ENCODE data around the gene UBC.
"Not testable (repeated sequence)": the region's sequence is repeated elsewhere in the genome, so short reads cannot be mapped to it uniquely, and the experiment has no call there.

UBC gene

GRCh38 chr12:124914392-124915238 lies at the start of gene UBC:
Gene UBC, minus strand, starts transcription at chr12:124914650. Its CDS starts 879 bp downstream, at chr12:124913771.
- peak; percentile 83 to 85 for DNase-seq

DNA sequence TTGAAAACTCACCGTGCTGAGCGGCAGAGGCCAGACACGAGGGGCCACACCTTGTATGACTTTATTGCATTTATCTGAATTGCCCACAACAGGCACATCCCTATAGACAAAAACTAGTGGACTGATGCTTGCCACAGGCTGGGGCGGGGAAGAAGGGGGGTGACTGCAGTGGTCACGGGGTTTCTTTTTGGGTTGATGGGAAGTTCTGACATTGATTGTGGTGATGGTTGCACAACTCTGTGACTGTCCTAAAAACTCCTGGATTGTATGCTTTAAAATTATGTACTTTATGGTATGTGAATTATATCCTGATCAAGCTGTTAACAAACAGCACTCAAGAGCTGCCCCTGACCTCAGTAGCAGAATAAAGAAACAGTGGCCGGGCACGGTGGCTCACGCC lies 48.8 kb upstream of the UBC start:
- DNase-seq, result no peak

DNA sequence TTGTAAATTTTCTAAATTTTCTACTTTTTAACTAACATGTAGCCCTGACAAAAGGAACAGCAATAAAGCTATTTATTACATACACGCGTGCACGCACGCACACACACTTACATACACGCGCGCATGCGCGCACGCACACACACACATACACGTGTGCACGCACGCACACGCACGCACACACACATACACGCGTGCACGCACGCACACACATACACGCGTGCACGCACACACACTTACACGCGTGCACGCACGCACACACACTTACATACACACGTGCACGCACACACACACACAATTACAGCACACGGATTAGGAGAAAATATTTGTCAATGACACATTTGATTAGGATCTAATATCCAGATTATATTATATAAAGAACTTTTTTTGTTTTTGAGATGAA lies 46.6 kb upstream of the UBC start:
- DNase-seq, result no peak

DNA sequence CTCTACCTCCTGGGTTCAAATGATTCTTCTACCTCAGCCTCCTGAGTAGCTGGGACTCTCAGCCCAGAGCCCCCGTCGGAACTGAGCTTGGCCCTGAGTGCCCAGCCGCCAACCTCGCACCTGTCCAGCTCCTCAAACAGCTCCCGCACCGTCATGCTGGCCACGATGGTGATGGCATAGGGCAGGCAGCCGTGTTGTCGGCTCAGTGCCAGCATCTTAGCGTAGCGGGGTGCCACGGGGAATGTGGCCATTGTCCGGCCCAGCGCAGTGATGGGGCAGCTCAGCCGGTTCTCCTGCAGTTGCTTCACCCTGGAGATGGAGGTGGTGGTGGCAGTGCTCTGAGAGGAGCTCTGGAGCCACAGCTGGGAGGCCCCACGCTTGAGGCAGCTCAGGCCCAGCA lies 42.1 kb upstream of the UBC start:
- no peak for DNase-seq

- DNase-seq, result no peak
Measured at GRCh38 chr12:124954771-124955170, 40.3 kb upstream of the UBC start.

GRCh38 chr12:124953689-124954405 lies 39.4 kb upstream of the UBC start:
- DNase-seq, result no peak

- DNase-seq, result no peak
Measured at GRCh38 chr12:124952801-124953200, 38.4 kb upstream of the UBC start.

- DNase-seq, result no peak
Measured at GRCh38 chr12:124952295-124952694, 37.8 kb upstream of the UBC start.

DNA sequence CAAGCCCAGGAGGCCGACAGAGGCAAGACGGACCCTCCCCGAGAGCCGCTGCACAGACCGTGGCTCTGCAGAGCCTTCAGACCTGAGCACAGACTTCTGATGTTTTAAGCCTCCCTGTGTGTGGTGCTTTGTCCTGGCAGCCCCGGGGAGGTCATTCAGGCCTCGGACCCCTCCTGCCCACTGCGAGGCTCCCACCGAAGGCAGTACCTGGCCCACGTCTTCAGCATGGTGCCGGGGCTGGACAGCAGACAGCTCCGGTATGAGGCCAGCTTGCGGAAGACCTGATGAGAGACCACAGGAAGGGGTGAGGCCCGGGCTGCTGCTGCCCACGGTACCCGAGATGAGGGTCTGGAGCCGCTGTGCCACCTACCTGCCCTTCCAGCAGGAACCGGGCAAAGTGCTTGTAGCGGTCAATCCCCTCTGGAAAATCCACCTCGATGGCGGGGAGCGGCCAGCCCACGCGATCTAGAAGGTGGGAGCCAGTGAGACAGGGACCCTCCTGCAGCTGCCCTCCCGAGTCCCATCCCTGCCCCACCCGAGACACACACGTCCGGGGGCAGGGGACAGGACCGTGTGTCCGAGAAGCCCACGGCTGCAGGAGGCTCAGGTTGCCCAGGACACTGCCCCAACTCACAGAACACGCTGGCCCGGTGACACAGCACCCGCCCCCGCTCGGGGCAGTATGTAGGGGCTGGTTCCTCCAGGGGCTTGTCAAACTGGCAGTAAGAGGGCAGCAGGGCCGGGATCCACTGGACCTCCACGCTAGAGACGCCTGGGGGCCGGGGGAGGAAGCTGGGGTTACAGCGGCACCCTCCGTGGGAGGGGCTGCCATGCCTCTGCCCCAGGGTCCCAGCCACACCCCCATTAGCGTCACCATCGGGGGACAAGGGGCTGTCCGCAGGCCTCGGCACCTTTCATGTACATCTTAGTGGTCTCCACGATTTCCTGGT lies 35.6 kb upstream of the UBC start:
- DNase-seq, result no peak

GRCh38 chr12:124949066-124949465 lies 34.6 kb upstream of the UBC start:
- no peak for DNase-seq

DNA sequence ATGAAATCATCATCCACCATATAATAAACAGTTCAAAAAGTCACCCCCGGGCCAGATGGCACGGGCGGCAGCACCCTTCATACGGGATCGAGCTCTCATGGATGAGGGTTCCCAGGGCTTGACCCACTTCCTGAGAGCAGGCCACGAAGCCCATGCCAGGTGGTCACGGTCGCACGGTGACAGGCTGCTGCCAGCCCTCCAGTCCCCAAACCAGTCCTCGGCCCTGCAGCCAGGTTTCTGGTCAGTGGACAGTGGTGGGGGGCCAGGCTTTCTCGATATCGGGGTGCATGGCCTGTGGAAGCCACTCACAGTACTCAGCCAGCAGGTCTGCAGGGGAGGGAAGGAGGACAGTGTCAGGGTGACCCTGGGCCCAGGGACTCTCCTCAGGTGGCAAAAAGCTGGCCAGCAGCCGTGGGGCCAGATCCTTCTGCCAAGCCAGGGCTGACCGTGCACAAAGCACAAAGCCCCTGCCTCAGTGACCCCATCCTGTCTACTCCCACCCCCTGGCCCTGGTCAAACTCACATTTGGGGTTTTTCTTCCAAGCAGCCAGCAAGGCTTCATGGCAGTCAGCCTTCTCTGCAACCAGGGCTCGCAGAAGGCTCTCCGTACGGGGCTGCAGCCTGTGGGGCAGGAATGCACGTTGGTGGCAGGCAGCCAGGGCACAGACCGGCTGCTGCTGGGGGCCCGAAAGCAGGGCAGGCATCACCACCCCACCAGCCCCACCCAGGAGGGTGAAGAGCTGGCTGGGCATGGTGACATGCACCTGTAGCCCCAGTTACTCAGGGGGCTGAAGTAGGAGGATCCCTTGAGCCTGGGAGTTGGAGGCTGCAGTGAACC lies 33.3 kb upstream of the UBC start:
- no peak for DNase-seq

- DNase-seq, result no peak
Measured at GRCh38 chr12:124947013-124947412, 32.6 kb upstream of the UBC start.

- DNase-seq, result no peak
Measured at GRCh38 chr12:124946447-124946793, 32.0 kb upstream of the UBC start.

- no peak for DNase-seq
Measured at GRCh38 chr12:124941170-124941527, 26.7 kb upstream of the UBC start.

- DNase-seq, result peak; percentile 72 to 83
Measured at GRCh38 chr12:124940393-124941169, 26.1 kb upstream of the UBC start.

DNA sequence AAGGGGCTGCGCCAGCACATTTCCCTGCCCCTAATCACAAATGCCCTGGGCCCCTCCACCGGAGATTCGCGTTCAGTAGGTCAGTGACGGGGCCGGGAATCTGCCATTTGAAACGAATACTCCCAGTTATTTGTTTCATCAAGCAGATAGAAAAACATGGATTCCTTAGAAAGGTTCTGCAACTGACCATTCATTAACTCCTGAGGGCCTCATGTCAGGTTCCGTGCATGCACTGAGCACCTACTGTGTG lies 25.6 kb upstream of the UBC start:
- DNase-seq, result no peak

DNA sequence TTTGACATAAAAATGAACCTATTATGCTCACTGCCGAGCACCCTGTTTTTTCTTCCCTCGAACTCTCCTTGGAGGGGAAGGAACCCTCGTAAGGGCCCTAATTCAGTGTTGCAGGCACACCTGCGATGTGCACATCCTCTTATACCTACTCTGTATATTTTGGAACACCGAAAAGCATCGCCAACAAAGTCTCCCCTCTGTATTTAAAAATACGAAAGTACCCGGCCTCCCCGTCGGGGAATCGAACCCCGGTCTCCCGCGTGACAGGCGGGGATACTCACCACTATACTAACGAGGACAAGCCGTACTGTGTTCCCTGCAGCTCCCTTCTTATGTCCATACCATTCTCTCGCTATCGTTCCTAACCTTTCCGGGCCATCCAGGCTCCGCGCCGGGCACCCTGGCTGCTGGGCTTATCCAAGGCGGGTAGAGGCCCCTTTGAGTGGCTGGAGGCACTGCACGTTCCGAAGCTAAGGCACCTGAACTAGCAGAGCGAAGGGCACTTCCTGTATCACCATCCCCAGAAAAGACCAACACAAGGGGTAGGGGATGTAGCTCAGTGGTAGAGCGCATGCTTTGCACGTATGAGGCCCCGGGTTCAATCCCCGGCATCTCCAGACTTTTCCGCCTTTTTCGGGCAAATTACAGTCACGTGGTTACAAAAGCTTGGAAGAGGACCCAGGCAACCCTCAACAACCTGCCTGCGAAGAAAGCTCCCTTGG lies 25.1 kb upstream of the UBC start:
- DNase-seq, result peak; percentile 86 to 88

GRCh38 chr12:124939079-124939420 lies 24.6 kb upstream of the UBC start:
- DNase-seq, result peak in 1 of 2 experiments; percentile 27

DNA sequence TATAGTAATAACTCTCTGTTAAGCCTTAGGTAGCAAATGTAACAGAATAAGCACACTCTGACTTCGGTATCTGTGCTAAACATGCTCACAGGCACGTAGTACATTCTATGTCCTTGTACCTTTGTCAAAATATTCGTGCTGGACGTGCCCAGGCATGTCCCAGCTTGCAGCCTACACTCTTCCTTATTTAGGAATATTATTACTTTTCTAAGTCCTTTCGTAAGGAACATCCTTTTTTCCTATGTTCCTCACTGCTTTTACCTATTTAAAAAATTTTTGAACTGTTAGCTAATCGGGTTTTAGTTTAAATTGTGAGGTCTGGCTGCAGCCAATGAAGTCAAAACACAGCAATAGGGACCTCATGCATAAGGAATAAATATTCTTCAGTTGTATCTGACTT lies 24.1 kb upstream of the UBC start:
- no peak for DNase-seq

DNA sequence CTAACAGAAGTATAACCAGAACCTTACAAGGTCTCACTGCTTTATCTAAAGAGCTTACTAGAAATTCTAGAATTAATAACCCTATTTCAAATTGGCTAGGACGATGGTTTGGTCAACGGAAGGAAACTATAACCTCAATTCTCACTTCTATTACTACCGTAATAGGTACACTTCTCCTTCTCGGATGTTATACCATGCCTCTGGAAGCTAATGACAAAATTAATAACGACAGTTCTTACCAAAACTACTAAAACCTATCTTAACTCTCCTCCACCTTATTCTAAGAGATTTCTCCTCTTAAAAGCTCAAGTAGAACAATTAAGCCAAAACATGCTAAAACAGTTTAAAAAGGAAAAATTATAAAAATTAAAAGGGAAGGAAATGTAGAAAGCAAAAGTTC lies 23.7 kb upstream of the UBC start:
- DNase-seq, result no peak

DNA sequence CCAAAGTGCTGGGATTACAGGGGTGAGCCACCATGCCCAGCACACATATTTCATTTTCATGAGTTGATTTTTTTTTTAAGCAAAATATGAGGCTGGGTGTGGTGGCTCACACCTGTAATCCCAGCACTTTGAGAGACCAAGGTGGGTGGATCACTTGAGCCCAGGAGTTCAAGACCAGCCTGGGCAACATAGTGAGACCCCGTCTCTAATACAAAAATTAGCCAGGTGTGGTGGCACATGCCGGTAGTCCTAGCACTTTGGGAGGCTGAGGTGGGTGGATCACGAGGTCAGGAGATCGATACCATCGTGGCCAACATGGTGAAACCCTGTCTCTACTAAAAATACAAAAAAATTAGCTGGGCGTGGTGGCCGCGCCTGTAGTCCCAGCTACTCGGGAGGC lies 17.1 kb upstream of the UBC start:
- DNase-seq, result not testable (repeated sequence)

Data from stimulated activated CD4-positive, alpha-beta T cell treated with anti-CD3 and anti-CD28 coated beads, Interleukin-4, amount 100 ng/mL, for 4 hours (primary cell).